GM21825 (cell line): Measurements from ENCODE around the gene SDHAF3.
"Not testable (repeated sequence)": the region's sequence is repeated elsewhere in the genome, so short reads cannot be mapped to it uniquely, and the experiment has no call there.

Experiments
- ATAC-seq: cut with Tn5 transposase; IDR thresholded peaks from one replicate; pipeline ENCODE4 v1.9.1; 2021; ENCODE audit warnings: mild to moderate bottlenecking, moderate library complexity; ENCODE audit not compliant: unreplicated experiment

SDHAF3 gene

DNA sequence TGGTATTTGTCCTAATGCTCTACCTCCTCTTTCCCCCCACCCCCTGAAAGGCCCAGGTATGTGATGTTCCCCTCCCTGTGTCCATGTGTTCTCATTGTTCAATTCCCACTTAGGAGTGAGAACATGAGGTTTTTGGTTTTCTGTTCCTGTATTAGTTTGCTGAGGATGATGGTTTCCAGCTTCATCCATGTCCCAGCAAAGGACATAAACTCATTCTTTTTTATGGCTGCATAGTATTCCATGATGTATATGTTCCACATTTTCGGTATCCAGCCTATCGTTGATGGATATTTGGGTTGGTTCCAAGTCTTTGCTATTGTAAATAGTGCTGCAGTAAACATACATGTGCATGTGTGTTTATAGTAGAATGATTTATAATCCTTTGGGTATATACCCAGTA, 5.6 kb downstream of the SDHAF3 start:
- ATAC-seq = not testable (repeated sequence)

- ATAC-seq = no peak
Measured at GRCh38 chr7:97126483-97127171, 9.1 kb downstream of the SDHAF3 start.

- no peak for ATAC-seq
Measured at GRCh38 chr7:97128736-97129135, 11.2 kb downstream of the SDHAF3 start.

DNA sequence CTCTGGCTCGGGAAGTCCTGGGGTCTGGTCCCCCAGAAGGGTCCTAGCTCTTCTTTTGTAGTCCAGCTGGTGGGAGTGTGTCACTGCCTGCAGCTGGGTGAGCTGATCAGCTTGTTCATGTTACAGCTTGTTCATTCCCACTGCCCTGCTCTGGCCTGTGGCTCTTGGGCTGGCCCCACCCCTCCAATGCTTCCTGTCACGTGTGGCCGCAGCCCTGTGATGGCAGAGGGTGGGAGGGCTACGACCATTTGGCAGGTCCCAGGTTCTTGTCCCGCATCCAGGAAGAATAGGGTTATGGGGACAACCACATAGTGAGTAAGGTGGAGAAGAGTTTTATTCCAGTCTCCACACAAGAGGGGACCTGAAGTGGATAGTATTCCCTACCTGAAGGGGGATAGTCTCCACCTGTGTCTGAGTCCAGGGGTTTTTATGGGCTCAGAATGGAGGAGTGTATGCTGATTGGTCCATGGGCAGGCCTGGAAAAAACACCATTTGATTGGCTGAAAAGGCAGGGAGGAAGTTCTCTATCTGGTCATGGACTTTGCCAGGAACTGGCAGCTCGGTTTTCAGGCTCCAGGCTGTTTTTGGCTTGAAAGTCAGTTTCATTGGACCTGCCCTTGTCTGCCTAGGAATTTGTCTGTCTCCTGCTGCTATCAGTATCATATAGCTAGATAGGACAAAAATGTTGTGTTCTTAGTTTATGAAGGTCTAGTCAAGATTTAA, 13.1 kb downstream of the SDHAF3 start:
- no peak for ATAC-seq

DNA sequence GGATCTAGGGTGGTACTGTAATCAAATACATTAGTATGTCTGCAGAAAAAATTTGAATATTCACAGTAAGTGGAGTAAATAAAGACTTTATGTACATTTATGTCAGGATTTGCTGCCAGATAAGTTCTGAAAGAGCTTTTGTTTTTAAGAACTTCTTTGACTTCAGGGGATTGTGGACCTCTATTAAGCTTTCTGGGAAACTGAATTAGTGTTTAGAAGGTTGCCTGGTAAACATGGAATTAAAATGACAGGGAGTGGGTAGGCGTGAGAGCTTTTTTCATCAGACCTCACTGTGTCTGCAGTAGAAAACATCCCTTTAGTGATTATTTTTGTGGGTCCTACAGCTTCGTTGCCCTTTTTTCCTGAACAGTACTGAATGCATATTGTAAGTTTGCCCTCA, 15.7 kb downstream of the SDHAF3 start:
- no peak for ATAC-seq

GRCh38 chr7:97138830-97139229, 21.3 kb downstream of the SDHAF3 start:
- no peak for ATAC-seq

- ATAC-seq = no peak
Measured at GRCh38 chr7:97145068-97145467, 27.6 kb downstream of the SDHAF3 start.

DNA sequence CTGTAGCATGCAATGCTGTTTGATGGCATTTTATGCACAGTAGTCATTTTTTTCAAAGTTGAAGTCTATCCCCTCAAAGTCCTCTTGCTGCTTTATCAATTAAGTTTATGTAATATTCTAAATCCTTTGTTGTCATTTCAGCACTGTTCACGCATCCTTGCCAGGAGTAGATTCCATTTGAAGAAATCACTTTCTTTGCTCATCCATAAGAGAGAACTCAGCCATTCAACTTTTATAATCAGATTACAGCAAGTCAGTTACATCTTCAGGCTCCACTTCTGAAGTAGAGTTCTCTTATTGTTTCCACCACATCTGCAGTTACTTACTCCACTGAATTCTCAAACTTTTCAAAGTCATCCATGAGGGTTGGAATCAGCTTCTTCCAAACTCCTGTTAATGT, 32.3 kb downstream of the SDHAF3 start:
- ATAC-seq = no peak

- no peak for ATAC-seq
Measured at GRCh38 chr7:97155897-97156418, 38.5 kb downstream of the SDHAF3 start.

DNA sequence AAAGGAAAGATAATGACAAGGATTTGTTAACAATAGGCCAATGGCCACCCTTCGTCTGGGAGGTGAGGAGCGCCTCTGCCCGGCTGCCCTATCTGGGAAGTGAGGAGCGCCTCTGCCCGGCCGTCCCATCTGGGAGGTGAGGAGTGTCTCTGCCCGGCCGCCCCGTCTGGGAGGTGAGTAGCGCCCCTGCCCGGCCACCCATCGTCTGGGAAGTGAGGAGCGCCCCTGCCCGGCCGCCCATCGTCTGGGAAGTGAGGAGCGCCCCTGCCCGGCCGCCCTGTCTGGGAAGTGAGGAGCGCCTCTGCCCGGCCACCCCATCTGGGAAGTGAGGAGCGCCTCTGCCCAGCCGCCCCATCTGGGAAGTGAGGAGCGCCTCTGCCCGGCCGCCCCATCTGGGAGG, 42.5 kb downstream of the SDHAF3 start:
- ATAC-seq = not testable (repeated sequence)

DNA sequence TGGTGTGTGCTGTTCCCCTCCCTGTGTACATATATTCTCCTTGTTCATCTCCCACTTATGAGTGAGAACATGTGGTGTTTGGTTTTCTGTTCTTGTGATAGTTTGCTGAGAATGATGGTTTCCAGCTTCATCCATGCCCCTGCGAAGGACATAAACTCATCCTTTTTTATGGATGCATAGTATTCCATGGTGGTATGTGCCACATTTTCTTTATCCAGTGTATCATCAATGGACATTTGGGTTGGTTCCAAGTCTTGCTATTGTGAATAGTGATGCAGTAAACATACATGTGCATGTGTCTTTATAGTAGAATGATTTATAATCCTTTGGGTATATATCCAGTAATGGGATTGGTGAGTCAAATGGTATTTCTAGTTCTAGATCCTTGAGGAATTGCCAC, 44.1 kb downstream of the SDHAF3 start:
- not testable (repeated sequence) for ATAC-seq

DNA sequence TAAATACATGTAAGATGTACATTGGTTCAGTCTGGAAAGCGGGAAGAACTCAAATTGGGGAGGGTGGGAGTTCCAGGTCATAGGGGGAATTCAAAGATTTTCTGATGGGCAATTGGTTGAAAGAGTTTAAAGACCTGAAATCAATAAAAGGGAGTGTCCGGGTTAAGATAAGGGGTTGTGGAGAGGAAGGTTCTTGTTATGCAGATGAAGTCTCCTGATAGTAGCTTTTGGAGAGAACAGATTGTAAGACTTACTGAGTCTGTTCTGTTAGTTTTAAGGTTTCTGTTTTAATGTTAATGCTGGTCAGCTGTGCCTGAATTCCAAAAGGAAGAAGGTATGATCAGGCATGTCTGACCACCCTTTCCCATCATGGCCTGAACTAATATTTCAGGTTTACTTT, 48.8 kb downstream of the SDHAF3 start:
- ATAC-seq = no peak

DNA sequence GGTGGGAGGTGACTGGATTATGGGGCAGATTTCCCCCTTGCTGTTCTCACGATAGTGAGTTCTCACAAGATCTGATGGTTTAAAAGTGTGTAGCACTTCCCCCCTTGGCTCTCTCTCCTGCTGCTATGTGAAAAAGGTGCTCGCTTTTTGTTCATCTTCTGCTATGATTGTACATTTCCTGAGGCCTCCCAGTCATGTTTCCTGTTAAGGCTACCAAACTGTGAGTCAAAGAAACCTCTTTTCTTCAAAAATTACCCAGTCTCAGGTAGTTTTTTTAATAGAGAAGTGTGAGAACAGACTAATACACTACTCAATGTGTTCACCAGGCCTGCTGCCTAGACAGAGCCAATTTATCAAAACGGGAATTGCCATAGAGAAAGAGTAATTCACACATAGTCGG, 49.7 kb downstream of the SDHAF3 start:
- ATAC-seq = no peak

DNA sequence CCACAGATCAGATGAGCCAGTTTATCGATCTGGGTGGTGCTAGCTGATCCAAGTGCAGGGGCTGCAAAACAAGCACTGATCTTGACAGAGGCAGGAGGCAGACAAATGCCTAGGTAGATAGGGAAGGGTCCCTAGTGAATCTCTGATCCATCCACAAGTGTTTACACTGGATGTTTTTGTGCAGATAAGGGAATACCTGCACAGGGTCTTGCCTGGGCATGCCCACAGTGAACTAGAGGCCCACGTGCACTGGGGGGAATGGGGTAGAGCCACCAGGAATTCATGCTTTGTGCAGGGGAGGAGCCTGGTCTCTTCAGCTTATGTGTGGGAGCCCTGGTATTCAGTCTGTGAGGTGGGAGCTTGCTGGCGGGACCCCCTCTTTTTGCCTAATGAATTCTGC, 50.3 kb downstream of the SDHAF3 start:
- no peak for ATAC-seq

GRCh38 chr7:97174303-97174702, 56.8 kb downstream of the SDHAF3 start:
- no peak for ATAC-seq

DNA sequence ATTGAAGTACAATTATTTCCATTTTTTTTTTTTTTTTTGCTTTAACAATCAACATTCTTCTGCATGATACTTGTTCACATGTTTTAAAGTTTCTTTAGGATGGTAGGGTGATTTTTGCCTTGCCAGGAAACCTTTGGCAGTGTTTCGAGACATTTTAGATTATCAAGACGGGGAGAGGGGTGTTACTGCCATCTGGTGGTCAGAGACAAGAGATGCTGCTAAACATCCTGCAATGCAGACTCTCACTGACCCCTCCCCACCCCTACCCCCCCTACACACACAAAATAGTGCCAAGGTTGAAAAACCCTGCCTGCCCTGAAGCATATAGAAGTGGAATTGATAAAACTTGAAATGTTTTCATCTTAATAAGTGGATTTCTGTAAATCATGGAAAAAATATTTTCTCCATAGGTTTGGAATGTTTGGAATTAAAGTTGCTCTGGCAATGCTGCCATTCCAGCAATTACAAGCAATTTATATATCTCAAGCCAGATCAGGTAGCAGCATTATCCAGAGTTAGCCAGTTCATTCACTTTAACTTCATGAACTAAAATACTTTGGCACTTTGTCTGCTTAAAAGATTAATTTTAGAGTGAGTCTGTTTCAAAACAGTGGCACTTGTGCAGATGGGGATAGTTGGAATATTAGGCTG, 62.1 kb downstream of the SDHAF3 start:
- peak; percentile 88 for ATAC-seq

- ATAC-seq = no peak
Measured at GRCh38 chr7:97187067-97187466, 69.6 kb downstream of the SDHAF3 start.

GRCh38 chr7:97196174-97196573, 78.7 kb downstream of the SDHAF3 start:
- not testable (repeated sequence) for ATAC-seq

DNA sequence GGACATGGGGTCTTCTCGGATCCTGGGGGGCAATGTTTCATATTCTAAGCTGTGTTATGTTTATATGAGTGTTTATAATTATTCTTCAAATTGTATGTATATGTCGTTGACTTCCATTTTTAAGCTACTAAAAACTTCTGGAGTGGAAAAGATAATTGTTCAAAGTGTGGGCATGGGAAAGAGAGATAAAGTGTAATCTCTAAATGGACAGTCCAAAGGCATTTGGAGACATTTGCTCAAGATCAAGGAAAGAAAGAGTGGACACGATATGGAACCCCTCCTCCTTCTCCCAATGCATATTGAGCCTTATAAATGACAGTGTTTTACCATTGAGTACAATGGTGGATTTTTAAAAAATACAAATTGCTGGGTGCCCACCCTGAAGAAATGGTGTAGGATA, 81.1 kb downstream of the SDHAF3 start:
- no peak for ATAC-seq

DNA sequence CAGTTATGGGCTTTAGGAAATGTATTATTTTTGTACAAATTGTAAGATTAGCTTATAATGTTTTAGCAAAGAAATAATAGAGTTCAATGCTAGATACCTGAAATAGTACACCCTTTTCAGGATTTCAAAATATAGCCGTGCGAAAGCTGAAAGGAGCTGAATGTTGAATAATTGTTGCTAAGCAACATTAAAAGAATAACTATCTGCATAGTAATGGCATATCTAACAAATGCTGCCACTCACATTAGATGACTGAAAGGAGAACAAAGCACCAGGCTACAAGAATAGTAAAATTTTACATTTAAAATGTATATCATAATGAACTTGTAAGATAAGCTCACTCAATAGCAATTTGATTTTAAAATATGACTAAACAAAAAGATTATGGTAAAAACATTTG, 82.5 kb downstream of the SDHAF3 start:
- ATAC-seq = no peak

GRCh38 chr7:97203957-97204356, 86.5 kb downstream of the SDHAF3 start:
- no peak for ATAC-seq

- ATAC-seq = no peak
Measured at GRCh38 chr7:97204821-97205220, 87.3 kb downstream of the SDHAF3 start.
